DND-41 (cell line): Measurements from ENCODE around the gene CACNA2D1.

ENCODE experiments used
- CTCF ChIP-seq: IDR thresholded peaks from 2 replicates; pipeline ENCODE4 v1.5.1; 2012; ENCODE audit warnings: borderline replicate concordance, low read length, moderate library complexity, mild to moderate bottlenecking; ENCODE audit not compliant: poor library complexity, severe bottlenecking; ENCODE audit errors: extremely low read depth
- EZH2 ChIP-seq: IDR thresholded peaks from 3 replicates; pipeline ENCODE4 v1.6.1; 2012; ENCODE audit warnings: borderline replicate concordance, low read depth, mild to moderate bottlenecking, moderate library complexity, low read length, inconsistent platforms; ENCODE audit not compliant: severe bottlenecking

GRCh38 chr7:82294382-82294784, 149.2 kb downstream of the CACNA2D1 start:
- TF ChIP-seq CTCF (no peak), EZH2 (no peak)
